ENCODE measurements around the gene ZBTB42. TPM values are rescaled to one million over a fixed set of nuclear protein-coding genes. Genes with fewer than 3 reads are reported as not detected.
"Not testable (repeated sequence)": the region's sequence is repeated elsewhere in the genome, so short reads cannot be mapped to it uniquely, and the experiment has no call there.

ZBTB42 gene
- total RNA-seq, 1 donor from 2014 or later: 6.0 TPM

GRCh38 chr14:104826189-104826860 lies 25.4 kb downstream of the ZBTB42 start:
- DNase-seq: peak; percentile 98
- Mint-ChIP-seq H3K4me3 (ENCODE audit: unreplicated experiment) (peak overlapping the region; percentile 87), H3K36me3 (ENCODE audit: unreplicated experiment) (peaks cover 10% of the 10 kb centered on the region), H3K4me1 (ENCODE audit: low read depth, unreplicated experiment) (peaks cover 8% of the 10 kb centered on the region), H3K9me3 (ENCODE audit: unreplicated experiment) (peaks cover 22% of the 10 kb centered on the region), H3K27me3 (ENCODE audit: unreplicated experiment) (peaks cover 20% of the 10 kb centered on the region), H3K27ac (ENCODE audit: unreplicated experiment) (peak overlapping the region; percentile 89)
- peak; percentile 97 for TF ChIP-seq CTCF (IDR thresholded peaks at IDR 0.05; ENCODE audit: partially characterized antibody, unreplicated experiment)

GRCh38 chr14:104826861-104827176 lies 25.9 kb downstream of the ZBTB42 start:
- no peak for DNase-seq
- H3K4me1 Mint-ChIP-seq (ENCODE audit: low read depth, unreplicated experiment): peaks cover 5% of the 10 kb centered on the region
- H3K9me3 Mint-ChIP-seq (ENCODE audit: unreplicated experiment): peaks cover 22% of the 10 kb centered on the region
- H3K27ac Mint-ChIP-seq (ENCODE audit: unreplicated experiment): no peak overlapping the region
- peaks cover 10% of the 10 kb centered on the region for H3K36me3 Mint-ChIP-seq (ENCODE audit: unreplicated experiment)
- peak overlapping the region; percentile 87 for H3K4me3 Mint-ChIP-seq (ENCODE audit: unreplicated experiment)
- TF ChIP-seq CTCF (IDR thresholded peaks at IDR 0.05; ENCODE audit: partially characterized antibody, unreplicated experiment): no peak
- H3K27me3 Mint-ChIP-seq (ENCODE audit: unreplicated experiment): peaks cover 19% of the 10 kb centered on the region

GRCh38 chr14:104827177-104828055 lies 26.5 kb downstream of the ZBTB42 start:
- DNase-seq: peak; percentile 80
- peak; percentile 80 for TF ChIP-seq CTCF (IDR thresholded peaks at IDR 0.05; ENCODE audit: partially characterized antibody, unreplicated experiment)
- Mint-ChIP-seq H3K4me3 (ENCODE audit: unreplicated experiment) (peak overlapping the region; percentile 87), H3K9me3 (ENCODE audit: unreplicated experiment) (peaks cover 22% of the 10 kb centered on the region), H3K4me1 (ENCODE audit: low read depth, unreplicated experiment) (peaks cover 5% of the 10 kb centered on the region), H3K27ac (ENCODE audit: unreplicated experiment) (peak overlapping the region; percentile 52), H3K36me3 (ENCODE audit: unreplicated experiment) (peaks cover 10% of the 10 kb centered on the region), H3K27me3 (ENCODE audit: unreplicated experiment) (peaks cover 19% of the 10 kb centered on the region)

GRCh38 chr14:104830781-104831180 lies 29.9 kb downstream of the ZBTB42 start:
- H3K4me1 Mint-ChIP-seq (ENCODE audit: low read depth, unreplicated experiment): no peaks in the 10 kb centered on the region
- no peak overlapping the region for H3K27ac Mint-ChIP-seq (ENCODE audit: unreplicated experiment)
- no peaks in the 10 kb centered on the region for H3K36me3 Mint-ChIP-seq (ENCODE audit: unreplicated experiment)
- TF ChIP-seq CTCF (IDR thresholded peaks at IDR 0.05; ENCODE audit: partially characterized antibody, unreplicated experiment): no peak
- peaks cover 7% of the 10 kb centered on the region for H3K9me3 Mint-ChIP-seq (ENCODE audit: unreplicated experiment)
- no peak overlapping the region for H3K4me3 Mint-ChIP-seq (ENCODE audit: unreplicated experiment)
- DNase-seq: no peak
- peaks cover 4% of the 10 kb centered on the region for H3K27me3 Mint-ChIP-seq (ENCODE audit: unreplicated experiment)

GRCh38 chr14:104836171-104836935 lies 35.5 kb downstream of the ZBTB42 start:
- H3K27ac Mint-ChIP-seq (ENCODE audit: unreplicated experiment); DNase-seq; H3K4me1 Mint-ChIP-seq (ENCODE audit: low read depth, unreplicated experiment); H3K9me3 Mint-ChIP-seq (ENCODE audit: unreplicated experiment); H3K36me3 Mint-ChIP-seq (ENCODE audit: unreplicated experiment); H3K27me3 Mint-ChIP-seq (ENCODE audit: unreplicated experiment); H3K4me3 Mint-ChIP-seq (ENCODE audit: unreplicated experiment): not testable (repeated sequence)

Data from glutamatergic neuron (in vitro differentiated cells).